GM19455 (cell line): ENCODE measurements around the gene RETN.

ENCODE experiments used
- ATAC-seq: cut with Tn5 transposase; IDR thresholded peaks from one replicate; pipeline ENCODE4 v1.9.1; 2021; ENCODE audit not compliant: unreplicated experiment

The RETN gene

DNA sequence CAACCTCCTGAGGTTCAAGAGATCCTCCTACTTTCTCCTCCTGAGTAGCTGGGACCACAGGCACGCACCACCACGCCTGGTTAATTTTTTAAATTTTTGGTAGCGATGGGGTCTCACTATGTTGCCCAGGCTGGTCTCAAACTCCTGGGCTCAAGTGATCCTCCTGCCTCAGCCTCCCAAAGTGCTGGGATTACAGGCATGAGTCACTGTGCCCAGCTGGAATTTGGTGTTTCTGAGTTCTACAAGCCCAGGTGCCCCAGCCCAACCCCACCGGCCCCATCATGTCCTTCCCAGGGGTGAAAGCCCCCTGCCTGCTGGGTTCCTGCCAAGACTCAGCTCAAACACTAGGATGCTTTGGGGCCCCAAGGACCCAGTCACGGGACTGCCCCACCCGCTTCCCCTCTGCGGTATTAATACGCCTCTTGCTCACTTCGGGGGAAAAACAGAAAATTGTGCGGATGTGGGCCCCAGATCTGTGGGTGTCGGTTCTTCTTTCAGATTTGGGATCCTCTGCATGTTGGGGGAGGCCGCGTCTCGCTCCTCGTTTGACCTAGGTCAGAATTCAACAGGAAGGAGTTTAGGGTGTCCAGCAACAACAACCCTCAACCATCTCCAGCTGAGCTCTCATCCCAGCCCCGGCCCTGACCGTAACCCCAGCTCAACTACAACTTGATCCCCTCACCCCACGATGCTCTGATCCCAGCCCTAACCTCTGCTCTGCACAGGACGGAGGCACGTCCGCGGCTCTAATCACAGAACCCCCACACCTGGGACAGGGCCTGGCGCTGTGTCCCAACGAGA, 36.7 kb downstream of the RETN start:
- no peak for ATAC-seq

DNA sequence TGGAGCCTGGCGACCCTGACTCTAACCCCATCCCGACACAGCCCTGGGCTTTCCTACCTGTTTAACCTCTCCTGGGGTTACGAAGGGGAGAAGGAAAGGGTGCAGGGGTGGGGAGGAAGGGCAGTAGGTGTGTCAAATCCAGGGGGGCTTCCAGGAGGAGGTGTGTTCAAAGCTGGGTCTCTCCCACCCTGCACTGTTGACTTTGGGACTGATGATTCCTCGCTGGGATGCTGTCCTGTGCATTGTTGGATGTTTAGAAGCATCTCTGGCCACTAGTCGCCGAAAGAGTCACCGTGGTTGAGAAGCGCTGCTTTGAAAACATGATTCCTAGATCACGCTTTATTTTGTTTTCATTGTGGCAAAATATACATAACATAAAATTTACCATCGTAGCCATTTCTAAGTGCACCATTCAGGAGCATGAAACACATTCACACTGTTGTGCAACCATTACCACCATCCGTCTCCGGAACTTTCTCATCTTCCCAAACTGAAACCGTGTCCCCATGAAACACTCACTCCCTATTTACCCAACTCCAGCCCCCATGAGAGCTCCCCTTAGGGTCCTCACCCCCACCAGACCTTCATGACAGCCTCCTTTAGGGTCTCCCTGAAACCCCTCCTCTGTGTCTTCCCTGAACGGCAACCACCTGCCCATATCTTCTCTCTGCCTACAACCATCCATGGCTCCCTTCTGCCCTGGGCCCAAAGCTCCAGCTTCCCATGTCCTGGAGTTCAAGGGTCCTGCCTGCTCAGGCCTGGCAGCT, 37.5 kb downstream of the RETN start:
- ATAC-seq = no peak

DNA sequence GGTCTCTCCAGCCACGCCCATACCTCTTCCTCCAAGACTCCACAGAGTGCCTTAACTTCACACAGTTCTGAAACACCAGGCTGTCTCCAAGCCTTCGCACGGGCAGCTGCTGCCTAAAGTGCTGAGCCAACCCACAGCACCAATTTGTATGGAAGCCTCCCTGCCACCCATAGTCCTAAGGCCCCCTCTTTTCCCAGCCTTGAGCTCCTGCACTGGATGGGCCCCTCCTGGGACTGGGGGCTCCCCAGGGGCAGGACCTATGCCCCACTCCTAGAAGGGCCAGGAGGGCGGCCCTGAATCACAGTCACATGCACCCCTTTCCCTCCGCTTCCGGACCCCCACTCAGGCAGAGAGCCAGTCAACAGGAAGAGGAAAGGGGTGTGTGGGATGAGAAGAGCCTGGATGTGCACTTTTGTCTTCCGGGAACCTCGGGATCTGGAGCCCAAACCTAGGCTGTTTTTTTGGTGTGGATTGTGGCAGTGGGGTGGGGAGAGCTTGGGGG, 38.2 kb downstream of the RETN start:
- ATAC-seq = no peak

DNA sequence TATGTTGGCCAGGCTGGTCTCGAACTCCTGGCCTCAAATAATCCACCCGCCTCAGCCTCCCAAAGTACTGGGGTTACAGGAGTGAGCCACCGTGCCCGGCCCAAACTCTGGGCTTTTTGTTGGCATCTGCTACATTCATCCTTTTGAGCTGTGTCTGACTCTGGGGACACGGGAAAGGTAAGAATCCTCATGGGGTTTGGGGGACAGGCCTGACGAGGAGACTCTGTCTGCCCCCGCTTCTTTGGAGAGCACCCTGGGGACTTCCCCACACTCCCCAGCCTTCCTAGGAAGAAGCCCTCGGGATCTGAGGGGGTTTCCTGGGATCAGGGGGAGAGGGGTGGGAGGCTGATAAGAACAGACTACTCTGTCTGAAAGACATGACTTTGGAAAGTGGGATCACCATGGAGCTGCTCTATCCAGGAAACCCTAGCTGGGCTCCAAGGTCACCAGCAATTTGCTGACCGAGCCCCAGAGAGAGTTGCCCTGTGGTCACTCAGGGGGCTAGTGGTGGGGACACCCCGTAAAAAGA, 41.1 kb downstream of the RETN start:
- ATAC-seq = no peak

DNA sequence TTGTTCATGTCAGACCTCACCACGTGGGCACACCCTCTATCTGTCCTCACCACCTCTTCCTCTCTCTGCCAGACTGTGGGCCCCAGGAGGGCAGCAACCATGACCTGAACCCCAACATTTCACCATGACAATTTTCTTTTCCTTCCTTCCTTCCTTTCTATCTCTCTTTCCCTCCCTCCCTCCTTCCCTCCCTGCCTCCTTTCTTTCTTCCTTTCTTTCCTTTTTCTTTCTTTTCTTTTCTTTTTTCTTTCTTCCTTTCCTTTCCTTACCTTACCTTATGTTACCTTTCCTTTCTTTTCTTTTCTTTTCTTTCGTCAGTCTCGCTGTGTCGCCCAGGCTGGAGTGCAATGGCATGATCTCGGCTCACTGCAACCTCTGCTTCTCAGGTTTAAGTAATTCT, 41.8 kb downstream of the RETN start:
- no peak for ATAC-seq

DNA sequence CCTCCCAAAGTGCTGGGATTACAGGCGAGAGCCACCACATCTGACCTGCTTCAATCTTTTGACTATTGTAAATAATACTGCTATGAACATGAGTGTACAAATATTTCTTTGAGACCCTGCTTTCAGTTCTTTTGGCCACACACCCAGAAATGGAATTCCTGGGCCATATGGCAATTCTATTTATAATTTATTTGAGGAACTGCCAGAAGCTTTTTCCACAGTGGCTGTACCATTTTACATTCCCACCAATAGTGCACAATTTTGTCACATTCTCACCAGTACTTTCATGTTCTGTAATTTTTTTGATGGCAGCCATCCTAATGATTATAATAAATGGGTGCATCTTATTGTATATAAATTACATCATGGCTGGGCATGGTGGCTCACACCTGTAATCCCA, 46.8 kb downstream of the RETN start:
- ATAC-seq = no peak

DNA sequence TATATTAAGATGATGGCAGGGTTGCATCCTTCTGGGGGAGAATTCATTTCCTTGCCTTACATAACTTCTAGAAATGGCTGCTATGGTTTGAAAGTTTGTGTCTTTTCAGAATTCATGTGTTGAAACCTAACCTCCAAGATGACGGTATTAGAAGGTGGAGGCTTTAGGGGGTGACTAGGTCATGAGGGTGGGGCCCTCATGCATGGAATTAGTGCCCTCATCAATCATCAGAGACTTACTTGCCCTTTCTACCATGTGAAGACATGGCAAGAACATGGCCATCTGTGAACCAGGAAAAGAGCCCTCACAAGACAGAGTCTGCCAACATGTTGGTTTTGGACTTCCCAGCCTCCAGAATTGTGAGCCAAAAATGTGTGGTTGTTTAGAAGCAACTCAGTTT, 47.9 kb downstream of the RETN start:
- ATAC-seq = no peak

DNA sequence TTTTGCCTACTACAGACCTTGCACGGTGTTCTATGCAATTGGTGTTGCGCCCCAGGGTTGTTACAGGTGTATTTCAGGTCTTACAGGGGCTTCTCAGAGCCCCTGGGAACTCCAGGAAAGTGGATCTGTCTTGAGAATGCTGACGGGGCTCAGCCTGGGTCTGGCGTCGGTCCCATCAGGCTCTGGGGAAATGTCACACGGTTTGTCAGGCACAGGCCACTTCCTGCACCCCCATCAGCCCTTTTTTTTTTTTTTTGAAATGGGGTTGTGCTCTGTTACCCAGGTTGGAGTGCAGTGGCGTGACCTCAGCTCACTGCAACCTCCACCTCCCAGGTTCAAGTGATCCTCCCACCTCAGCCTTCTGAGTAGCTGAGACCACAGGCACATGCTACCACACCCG, 49.8 kb downstream of the RETN start:
- no peak for ATAC-seq
